HG03039 (cell line): ENCODE results near the gene ATOH8.

Experiments used
- ATAC-seq: cut with Tn5 transposase; IDR thresholded peaks from one replicate; pipeline ENCODE4 v1.9.1; 2021; ENCODE audit warnings: mild to moderate bottlenecking, moderate library complexity; ENCODE audit not compliant: unreplicated experiment

Gene ATOH8

DNA sequence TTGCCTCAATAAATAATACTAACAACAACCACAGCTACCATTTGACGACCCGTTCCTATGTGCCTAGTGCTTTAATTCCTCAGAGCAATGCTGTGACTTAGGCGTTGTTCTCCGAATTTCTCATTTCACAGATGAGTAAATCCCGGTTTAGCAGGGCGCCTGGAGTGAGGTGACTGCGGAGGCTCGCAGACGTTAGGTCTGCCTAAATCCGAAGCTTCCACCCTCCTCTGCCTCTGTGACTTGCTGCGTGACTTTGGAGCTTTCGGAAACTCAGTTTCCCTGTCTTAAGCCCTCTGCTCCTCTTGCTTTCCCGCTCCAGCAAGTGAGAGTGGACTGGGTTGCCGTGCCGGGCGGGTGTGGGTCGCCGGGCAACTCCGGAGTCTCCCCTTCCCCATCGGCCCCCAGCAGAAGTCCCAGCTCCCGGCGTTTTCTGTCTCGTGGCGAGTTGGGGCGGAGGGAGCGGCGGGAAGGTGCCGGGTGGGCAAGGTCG, 711 bp upstream of the ATOH8 start:
- no peak for ATAC-seq

DNA sequence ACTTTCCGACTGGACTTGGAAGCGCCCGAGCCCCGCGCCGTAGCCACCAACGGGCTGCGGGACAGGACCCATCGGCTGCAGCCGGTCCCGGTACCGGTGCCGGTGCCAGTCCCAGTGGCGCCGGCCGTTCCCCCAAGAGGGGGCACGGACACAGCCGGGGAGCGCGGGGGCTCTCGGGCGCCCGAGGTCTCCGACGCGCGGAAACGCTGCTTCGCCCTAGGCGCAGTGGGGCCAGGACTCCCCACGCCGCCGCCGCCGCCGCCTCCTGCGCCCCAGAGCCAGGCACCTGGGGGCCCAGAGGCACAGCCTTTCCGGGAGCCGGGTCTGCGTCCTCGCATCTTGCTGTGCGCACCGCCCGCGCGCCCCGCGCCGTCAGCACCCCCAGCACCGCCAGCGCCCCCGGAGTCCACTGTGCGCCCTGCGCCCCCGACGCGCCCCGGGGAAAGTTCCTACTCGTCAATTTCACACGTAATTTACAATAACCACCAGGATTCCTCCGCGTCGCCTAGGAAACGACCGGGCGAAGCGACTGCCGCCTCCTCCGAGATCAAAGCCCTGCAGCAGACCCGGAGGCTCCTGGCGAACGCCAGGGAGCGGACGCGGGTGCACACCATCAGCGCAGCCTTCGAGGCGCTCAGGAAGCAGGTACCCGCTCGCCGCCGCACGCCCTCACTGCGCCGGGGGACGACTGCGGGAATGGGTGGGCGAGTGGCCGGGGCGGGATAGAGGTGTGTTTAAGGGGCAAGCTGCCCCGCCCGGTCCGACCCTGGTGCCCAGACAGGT, 713 bp downstream of the ATOH8 start:
- no peak for ATAC-seq

- ATAC-seq, result no peak
These were observed 1.6 kb downstream of the ATOH8 start for GRCh38 chr2:85755122-85756027.

DNA sequence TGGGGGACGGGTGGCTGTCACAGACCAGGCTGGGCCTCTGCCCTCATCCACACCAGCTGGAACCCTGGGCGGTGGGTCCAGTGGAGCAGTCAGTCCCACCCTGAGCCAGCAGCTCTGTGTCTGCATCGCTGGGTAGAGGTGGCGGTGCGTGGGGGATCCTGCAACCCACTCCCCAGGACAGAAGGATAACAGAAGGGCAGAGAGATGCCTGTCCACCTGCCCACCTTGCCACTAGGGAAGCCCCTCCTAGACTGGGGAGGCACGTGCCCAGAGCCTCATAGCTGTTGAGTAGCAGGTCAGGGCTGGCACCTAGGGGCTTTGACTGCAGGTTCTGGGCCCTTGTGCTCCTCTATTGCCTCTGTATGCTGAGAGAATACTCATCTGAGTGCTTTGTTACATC, 2.4 kb downstream of the ATOH8 start:
- no peak for ATAC-seq

DNA sequence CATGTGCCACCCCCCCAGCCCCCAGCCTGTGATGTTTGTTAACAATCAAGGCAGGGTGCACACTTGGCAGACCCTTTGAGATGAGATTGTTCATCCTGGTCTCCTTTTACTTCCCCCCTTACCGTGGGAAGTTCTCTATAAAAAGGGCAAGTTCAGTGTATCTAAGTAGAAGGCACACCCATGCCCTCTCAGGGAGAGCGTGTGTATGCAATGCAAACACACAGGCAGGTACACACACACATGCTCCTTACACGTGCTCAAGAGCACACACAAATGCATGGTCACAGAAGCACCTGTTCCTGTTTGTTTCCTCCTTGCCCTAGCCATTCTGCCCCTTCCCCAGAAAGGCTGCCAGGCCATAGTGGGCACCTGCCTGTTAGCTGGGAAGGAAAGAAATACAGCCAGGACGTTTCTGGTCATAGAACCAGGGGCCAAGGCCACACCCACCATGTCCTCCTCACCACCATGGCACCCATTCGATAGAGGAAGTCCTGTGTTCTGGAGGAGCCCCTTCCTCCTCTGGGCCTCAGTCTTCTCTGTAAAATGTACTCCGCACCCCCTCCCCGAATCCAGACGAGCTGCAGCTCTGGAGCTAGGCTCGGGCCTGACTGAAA, 3.1 kb downstream of the ATOH8 start:
- no peak for ATAC-seq

- ATAC-seq, result no peak
These were observed 4.1 kb downstream of the ATOH8 start for GRCh38 chr2:85757860-85758259.

DNA sequence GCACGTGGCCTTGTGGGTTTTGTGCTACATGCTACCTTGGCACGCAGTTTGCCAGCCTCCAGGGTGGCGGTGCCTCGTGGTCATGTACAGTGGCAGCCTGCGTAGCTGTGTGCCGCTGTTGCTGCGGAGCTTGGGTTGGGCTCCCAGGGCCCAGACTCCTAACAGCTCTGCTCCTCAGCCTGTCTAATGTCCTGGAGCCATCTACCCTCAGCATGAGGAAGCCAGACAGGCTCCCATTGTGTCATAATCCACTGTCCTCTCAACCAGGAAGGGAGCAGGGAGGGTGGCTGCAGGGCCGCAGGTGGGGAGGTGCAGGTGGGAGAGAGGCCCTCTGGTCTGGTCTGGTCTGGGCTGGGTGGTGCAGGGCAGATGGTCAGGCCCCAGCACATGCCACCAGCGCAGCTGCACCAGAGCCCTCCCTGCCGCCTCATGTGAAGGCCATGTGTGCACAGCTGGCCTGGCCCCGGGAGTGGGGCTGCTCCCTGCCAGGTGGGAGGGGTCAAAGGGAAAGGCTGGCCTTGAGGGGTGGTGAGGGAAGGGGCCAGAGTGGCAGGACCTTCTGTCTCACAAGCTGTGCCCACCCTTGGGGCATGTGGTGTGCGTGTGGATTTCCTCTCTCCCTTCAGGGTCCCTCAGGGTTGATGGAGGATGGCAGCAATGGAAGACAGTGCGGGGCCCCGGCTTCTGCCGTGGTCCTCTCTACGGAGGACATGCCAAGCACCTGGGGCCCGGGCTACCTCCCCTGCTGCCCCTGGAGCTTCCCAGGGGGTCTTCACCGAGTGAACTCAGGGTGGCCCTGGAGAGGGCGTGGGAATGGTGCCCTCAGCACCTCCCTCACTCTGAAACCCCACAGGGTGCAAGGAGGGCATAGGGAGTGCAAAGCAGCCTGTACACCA, 4.8 kb downstream of the ATOH8 start:
- ATAC-seq, result no peak

DNA sequence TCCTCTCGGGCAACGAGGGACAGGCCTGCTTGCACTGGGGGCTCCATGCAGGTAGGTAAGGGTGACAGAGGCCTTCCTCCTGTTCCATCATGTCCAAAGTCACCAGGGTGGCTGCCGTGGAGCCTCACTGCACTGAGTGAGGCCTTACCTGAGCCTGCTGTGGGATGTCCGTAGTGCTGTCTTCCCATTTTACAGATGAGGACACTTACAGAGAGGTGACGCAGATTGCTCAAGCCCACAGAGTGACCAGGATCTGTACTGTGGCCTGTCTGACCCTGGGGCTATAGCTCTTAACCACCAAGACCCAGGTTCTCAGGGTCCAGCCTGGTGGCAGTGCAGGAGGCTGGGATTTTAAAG, 5.4 kb downstream of the ATOH8 start:
- ATAC-seq, result no peak

DNA sequence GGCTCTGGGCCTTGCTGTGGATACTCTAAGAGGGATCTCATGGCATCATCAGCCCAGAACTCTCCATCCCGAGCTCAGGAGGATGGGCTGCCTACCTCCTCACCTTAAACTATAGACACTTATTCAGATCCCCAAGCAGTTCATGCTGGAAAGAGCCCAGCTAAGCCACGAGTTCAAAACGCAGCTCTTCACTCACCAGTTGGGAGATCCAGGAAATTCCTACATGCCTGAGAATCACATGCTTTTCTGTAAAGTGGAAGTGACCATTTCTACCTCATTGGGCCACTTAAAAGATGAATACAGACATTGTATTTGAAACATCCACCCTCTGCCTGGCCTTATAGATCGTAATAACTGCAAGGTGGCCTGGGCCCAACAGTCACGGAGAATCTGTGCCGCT, 6.6 kb downstream of the ATOH8 start:
- ATAC-seq, result no peak

DNA sequence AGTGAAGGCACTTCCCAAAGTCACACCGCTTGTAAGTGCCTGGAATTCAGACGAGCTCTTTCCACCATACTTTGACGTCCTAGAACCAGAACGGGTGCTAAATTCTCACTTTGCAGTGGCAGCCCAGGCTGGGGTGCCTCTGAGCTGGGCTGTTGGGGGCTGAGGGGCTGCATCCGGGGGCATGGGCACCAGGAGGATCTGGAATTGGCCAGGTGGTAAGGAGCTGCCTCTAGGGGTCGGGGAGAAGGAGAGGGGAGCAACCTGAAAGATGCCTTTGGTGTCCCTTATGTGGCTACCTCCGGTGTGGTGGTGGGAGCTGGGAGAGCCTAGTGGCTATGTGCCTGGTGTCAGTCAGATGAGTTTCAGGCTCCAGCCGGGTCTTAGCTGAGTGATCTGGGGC, 7.1 kb downstream of the ATOH8 start:
- ATAC-seq, result no peak

DNA sequence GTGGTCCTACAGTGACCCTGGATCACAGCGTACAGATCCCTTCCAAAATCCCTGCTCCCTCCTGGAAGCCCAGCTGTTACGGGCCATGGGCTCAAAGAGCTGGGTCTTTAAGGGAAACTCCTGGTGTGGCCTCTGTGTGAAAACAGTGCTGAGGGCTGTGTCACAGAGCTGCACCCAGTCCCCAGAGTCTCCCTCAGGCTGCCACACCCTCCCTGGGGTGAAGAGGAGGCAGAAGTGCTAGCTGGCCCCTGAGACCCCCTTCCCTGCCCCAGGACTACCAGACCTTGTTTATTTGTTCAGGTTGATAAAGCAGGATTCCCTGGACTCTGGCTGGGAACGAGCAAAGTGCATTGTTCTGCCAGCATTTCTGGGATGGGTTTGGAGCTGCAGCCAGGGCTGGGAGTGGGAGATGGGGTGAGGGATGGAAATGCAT, 7.7 kb downstream of the ATOH8 start:
- ATAC-seq, result no peak

DNA sequence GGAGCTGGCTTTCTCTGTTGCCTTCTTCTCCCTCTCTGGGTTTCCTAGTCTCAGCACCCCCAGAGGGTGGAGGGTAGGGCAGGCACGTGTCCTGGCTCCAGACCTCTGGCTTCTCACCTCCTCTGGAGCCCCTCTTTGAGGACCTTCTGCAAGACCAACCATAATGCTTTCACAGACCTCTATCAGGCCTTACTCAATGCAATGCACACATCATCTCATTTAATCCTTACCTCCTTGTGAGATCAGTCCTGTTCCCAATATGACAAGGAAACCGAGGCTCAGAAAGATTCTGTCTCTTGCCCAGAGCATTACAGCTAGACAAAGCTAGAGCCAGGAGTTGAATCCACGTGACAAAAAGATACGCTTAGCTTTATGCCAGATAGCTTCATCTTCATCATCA, 8.2 kb downstream of the ATOH8 start:
- ATAC-seq, result no peak

DNA sequence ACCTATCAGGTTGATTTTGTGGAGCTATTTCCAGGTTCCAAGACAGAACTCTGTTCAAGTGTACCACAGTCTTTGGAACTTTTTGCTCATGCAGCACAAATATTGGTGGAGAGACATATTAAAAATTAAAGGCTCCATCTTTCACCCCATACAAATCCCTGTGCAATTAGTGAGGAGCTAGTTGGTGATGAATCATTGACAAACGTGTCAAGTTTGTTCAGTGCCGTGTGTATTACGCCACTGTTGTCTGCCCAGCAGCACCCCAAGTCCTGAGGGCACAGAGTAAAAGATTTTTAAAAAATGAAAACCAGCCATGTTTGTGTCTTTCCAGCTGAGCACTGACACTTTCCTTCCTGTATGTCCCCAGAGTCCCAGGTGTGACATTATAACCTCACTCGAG, 9.3 kb downstream of the ATOH8 start:
- no peak for ATAC-seq

DNA sequence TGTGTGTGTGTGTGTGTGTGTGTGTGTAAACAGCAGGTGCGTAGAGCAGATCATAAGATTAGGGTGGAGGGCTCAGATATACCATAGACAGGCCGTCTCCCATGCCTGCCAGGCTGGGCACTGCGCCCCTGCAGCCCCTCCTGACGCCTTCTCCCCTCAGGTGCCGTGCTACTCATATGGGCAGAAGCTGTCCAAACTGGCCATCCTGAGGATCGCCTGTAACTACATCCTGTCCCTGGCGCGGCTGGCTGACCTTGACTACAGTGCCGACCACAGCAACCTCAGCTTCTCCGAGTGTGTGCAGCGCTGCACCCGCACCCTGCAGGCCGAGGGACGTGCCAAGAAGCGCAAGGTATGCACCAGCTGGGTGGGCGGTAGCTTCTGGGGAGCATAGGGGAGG, 10.0 kb downstream of the ATOH8 start:
- no peak for ATAC-seq

DNA sequence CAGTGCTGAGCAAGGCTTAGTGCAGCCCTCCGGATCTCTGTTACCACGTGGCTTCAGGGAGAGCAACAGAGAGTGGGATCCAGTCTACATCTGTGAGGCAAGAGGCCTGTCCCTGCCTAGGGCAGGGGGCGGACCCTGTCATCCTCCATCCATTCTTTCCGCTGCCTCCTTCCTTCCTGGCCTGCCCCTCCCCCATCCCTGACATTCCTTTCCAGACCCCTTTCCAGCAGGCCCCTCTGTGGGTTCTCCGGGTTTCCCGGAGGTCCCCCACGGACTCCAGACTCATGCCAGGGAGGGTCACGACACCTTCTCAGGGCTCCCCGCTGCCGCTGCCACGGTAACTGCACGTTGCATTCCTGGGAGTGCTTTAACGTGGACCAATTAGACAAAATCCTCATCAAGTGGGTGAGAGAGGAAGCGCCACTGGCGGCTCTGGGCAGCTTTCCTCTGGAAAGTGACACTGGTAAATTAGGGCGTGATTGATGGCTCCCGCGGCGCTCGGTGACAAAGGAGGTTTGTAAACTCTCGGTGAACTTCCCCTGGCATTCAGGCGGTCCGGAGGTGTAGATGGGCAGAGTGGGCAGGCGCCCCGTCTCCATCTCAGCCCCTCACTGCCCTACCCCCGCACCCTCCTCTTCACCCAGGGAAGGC, 11.4 kb downstream of the ATOH8 start:
- no peak for ATAC-seq

DNA sequence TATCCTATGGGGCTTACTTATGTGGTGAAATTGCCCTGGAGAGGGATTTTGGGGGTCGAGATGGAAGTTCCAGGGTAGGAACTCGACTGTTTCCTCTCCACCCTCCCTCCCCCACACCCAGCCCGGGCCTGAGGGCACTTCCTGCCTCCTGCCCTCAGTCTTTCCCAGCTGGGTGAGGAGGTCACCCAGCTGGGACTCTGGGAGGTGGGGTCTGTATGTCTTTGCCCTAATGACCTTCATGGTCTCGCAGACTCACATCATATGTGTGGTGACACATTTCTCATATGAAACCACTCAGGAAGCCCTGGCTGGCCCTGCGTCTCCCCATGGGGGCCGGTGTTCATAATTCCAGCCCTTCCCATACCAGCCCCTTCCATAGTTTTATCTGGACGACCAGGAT, 12.4 kb downstream of the ATOH8 start:
- no peak for ATAC-seq

DNA sequence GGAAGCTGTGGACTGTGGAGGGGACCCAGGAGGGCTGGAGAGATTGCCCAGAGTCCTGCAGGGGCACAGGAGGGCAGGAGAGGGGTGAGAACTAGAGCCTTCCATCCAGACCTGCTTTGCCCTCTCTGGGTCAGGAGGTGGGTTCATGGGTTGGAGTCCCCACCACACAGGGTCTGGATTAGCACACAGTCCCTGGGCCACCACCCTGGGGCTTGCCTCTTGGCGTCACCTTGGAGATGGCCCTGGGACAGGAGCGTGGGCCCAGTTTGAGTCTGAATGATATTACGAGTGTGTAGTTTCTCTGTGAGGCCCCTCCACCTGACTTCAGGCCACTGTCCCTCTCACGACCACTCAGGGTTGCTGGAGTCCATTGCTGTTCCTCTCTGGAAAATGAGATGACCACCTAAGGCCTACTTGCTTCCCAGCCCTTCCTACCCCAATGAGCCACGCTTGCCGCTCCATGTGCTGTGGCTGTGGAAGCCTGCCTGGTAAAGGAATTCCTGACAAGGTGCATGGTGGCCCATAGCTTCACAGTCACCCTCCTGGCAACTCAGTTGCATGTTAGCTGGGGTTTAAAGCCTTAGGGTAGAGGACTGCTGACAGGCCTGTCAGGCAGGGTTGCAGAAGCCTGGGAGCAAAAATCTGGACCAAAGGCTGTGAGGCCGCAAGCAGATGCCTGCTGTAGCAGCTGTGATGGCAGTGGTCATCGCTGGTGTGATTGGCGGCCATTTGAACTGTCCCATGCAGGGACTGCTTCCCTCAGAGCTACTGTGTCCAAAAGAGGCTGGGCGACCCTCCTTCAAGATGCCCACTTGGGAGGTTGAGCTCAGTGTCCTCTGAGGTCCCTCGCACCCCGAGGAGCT, 14.2 kb downstream of the ATOH8 start:
- no peak for ATAC-seq

- no peak for ATAC-seq
These were observed 14.9 kb downstream of the ATOH8 start for GRCh38 chr2:85768713-85769112.
